K562 (cell line): ENCODE data around the gene ST6GALNAC6. TPM values are rescaled to one million over a fixed set of nuclear protein-coding genes. Genes with fewer than 3 reads are reported as not detected.
A peak's percentile ranks its signal among the peaks of the same experiment; 100 is the strongest.

Experiments used
- BRD4 ChIP-seq: fragments of 200-600 bp; sonication (generic); IDR thresholded peaks from 2 replicates; pipeline ENCODE4 v1.6.1; 2017; ENCODE audit warnings: inconsistent platforms
- ETV6 ChIP-seq, 3 experiments: fragments of 150-350 bp in 1 of 3; sonication (generic) in 1 of 3; formaldehyde crosslinking in 1 of 3; IDR thresholded peaks; 2 replicates each; pipeline versions ENCODE4 v1.6.1 to v1.8.0; 2014 to 2022; ENCODE audit warnings: borderline replicate concordance in 2 of 3, low read depth in 2 of 3, antibody characterized with exemption in 1 of 3, low read length in 1 of 3, mild to moderate bottlenecking in 1 of 3, missing genetic modification reagents in 1 of 3
- KAT8 ChIP-seq: fragments of 450-650 bp; IDR thresholded peaks from 2 replicates; pipeline ENCODE4 v1.6.1; 2016; ENCODE audit warnings: low read depth, mild to moderate bottlenecking
- MAFG ChIP-seq: fragments of 450-650 bp; conservative IDR thresholded peaks from 2 replicates; pipeline ENCODE4 v1.6.1; 2016; ENCODE audit warnings: missing genetic modification characterization, missing compliant biosample characterization
- MLX ChIP-seq, 2 experiments: fragments of 450-650 bp in 1 of 2; sonication (generic) in 1 of 2; formaldehyde crosslinking; conservative IDR thresholded peaks; 2 replicates each; pipeline versions ENCODE4 v1.4.0 to v1.8.1; 2020 to 2022; ENCODE audit warnings: mild to moderate bottlenecking in 1 of 2, missing genetic modification reagents in 1 of 2
- MYBL2 ChIP-seq, 2 experiments: fragments of 450-650 bp in 1 of 2; sonication (generic) in 1 of 2; formaldehyde crosslinking in 1 of 2; IDR thresholded peaks; 2 replicates each; pipeline versions ENCODE4 v1.6.1 to v1.8.1; 2017 to 2022; ENCODE audit warnings: borderline replicate concordance in 1 of 2, inconsistent platforms in 1 of 2, low read depth in 1 of 2, mild to moderate bottlenecking in 1 of 2, missing genetic modification reagents in 1 of 2, moderate library complexity in 1 of 2
- NCOA4 ChIP-seq: fragments of 450-650 bp; IDR thresholded peaks from 2 replicates; pipeline ENCODE4 v1.6.1; 2018; ENCODE audit warnings: mild to moderate bottlenecking; ENCODE audit not compliant: partially characterized antibody
- PHF20 ChIP-seq: fragments of 450-650 bp; IDR thresholded peaks from 2 replicates; pipeline ENCODE4 v1.6.1; 2018; ENCODE audit not compliant: partially characterized antibody
- TFE3 ChIP-seq: fragments of 450-650 bp; formaldehyde crosslinking; IDR thresholded peaks from 2 replicates; pipeline ENCODE4 v1.4.0; 2020; ENCODE audit warnings: mild to moderate bottlenecking, mixed read lengths
- ZBTB9 ChIP-seq: fragments of 450-650 bp; formaldehyde crosslinking; IDR thresholded peaks from 2 replicates; pipeline ENCODE4 v1.4.0; 2020; ENCODE audit warnings: mild to moderate bottlenecking, moderate library complexity
- ZNF316 ChIP-seq: fragments of 450-650 bp; IDR thresholded peaks from 2 replicates; pipeline ENCODE4 v1.6.1; 2016
- ZNF395 ChIP-seq: fragments of 200-800 bp; sonication (Bioruptor generic); IDR thresholded peaks from 2 replicates; pipeline ENCODE4 v1.6.1; 2017; ENCODE audit warnings: missing genetic modification characterization, missing compliant biosample characterization
- ZNF431 ChIP-seq: sonication (generic); formaldehyde crosslinking; IDR thresholded peaks from 2 replicates; pipeline ENCODE4 v1.8.0; 2022; ENCODE audit warnings: mild to moderate bottlenecking, missing genetic modification reagents
- ZNF449 ChIP-seq: fragments of 250-450 bp; sonication (Bioruptor Pico); IDR thresholded peaks from 2 replicates; pipeline ENCODE4 v1.8.0; 2022; ENCODE audit warnings: moderate library complexity, mild to moderate bottlenecking, inconsistent platforms
- ZNF644 ChIP-seq: fragments of 200-800 bp; sonication (Bioruptor generic); IDR thresholded peaks from 2 replicates; pipeline ENCODE4 v1.6.1; 2016; ENCODE audit warnings: low read depth, missing genetic modification characterization, missing compliant biosample characterization
- ZNF764 ChIP-seq: fragments of 250-450 bp; sonication (Bioruptor Pico); IDR thresholded peaks from 2 replicates; pipeline ENCODE4 v1.4.0; 2020; ENCODE audit warnings: low read depth, mild to moderate bottlenecking, moderate library complexity
- polyA plus RNA-seq, 8 experiments: library from polyadenylated mRNA; depleted of rRNA in 4 of 8; stranded (reverse) in 5 of 8; unstranded in 3 of 8; fragments of >200 nt; fragmentation: Nextera tagmentation in 2 of 8; fragmentation: Illumina TruSeq in 1 of 8; extraction: Ambion mirVana in 2 of 8; extraction: Trizol in 1 of 8; gene quantifications; 2 replicates each; pipeline versions ENCODE4 v1.2.1 to v1.2.3, GENCODE V29; 2011 to 2014; ENCODE audit warnings: inconsistent platforms in 1 of 8, missing spikeins in 1 of 8
- total RNA-seq, 7 experiments: library from RNA; depleted of rRNA in 6 of 7; stranded (reverse); fragments of >200 nt in 6 of 7; fragmentation: Illumina TruSeq in 2 of 7; extraction: Trizol in 2 of 7; gene quantifications; 2 replicates each; pipeline versions ENCODE4 v1.2.1 to v1.2.3, GENCODE V29; 2011 to 2021; ENCODE audit warnings: low replicate concordance in 1 of 7

The ST6GALNAC6 gene
- total and polyA plus RNA-seq, 9 of the 15 experiments (the other 6 are each of a cell fraction or from before 2014, with no cell fraction given) = 0.13 to 23.0 (median 14.5) TPM

GRCh38 chr9:127862075-127863011 lies 37.1 kb downstream of the ST6GALNAC6 start (continued):
- TF ChIP-seq MYBL2 (IDR thresholded peaks at IDR 0.05; ENCODE audit: low read depth) = no peak
- no peak for TF ChIP-seq MYBL2 (CRISPR knock-in tag; IDR thresholded peaks at IDR 0.05; ENCODE audit: borderline replicate concordance)
- peak; percentile 39; the same call in 1 of the 2 replicates for TF ChIP-seq BRD4
- no peak for TF ChIP-seq ZNF764 (CRISPR knock-in tag)
- TF ChIP-seq ZBTB9 = 0 out of 2 replicates have a peak, but pooled peaks have one; percentile 21
- TF ChIP-seq ZNF449 = no peak
- no peak for TF ChIP-seq NCOA4
- no peak; the same call in 1 of the 2 replicates for TF ChIP-seq TFE3 (CRISPR knock-in tag)
- no peak for TF ChIP-seq ZNF316
- peak; percentile 57 for TF ChIP-seq PHF20
- TF ChIP-seq ZNF644 (tag) = 0 out of 2 replicates have a peak, but pooled peaks have one; percentile 39
- TF ChIP-seq MLX (CRISPR knock-in tag; conservative IDR thresholded peaks at IDR 0.05) = no peak
- TF ChIP-seq ZNF431 (CRISPR knock-in tag) = peak; percentile 78
- TF ChIP-seq ZNF395 (CRISPR knock-in tag) = peak; percentile 61; the same call in 1 of the 2 replicates
- TF ChIP-seq KAT8 = no peak
- peak in 1 of 2 experiments; percentile 23; a peak in 1 of 4 replicates for TF ChIP-seq ETV6 (IDR thresholded peaks at IDR 0.05; ENCODE audit: borderline replicate concordance in 1 of 2, low read depth in 2 of 2, low read length in 1 of 2)
- TF ChIP-seq ETV6 (CRISPR knock-in tag; IDR thresholded peaks at IDR 0.05; ENCODE audit: borderline replicate concordance) = no peak
- TF ChIP-seq MAFG (tag) = no peak
